ENCODE measurements around the gene NCAM1.

GRCh38 chr11:113019711-113020110 lies 58.5 kb downstream of the NCAM1 start:
- TF ChIP-seq CTCF (IDR thresholded peaks at IDR 0.05) (no peak), POLR2A (IDR thresholded peaks at IDR 0.05) (no peak), POLR2AphosphoS5 (IDR thresholded peaks at IDR 0.05) (no peak), EP300 (IDR thresholded peaks at IDR 0.05) (no peak)
